ENCODE results near the gene CYP4B1. TPM values are rescaled to one million over a fixed set of nuclear protein-coding genes. Genes with fewer than 3 reads are reported as not detected.

Gene CYP4B1
- total RNA-seq, 4 donors from 2014 or later: 224 to 730 (median 336) TPM

GRCh38 chr1:46760558-46761166 is 38.2 kb upstream of the CYP4B1 start:
- TF ChIP-seq CTCF (IDR thresholded peaks at IDR 0.05; ENCODE audit: low read depth): no peak

GRCh38 chr1:46761740-46762139 is 37.1 kb upstream of the CYP4B1 start:
- TF ChIP-seq CTCF (IDR thresholded peaks at IDR 0.05; ENCODE audit: low read depth): no peak

- TF ChIP-seq CTCF (IDR thresholded peaks at IDR 0.05; ENCODE audit: low read depth): no peak
These were observed 34.4 kb upstream of the CYP4B1 start for GRCh38 chr1:46764402-46764801.

GRCh38 chr1:46767649-46768282 is 31.1 kb upstream of the CYP4B1 start:
- no peak for TF ChIP-seq CTCF (IDR thresholded peaks at IDR 0.05; ENCODE audit: low read depth)

DNA sequence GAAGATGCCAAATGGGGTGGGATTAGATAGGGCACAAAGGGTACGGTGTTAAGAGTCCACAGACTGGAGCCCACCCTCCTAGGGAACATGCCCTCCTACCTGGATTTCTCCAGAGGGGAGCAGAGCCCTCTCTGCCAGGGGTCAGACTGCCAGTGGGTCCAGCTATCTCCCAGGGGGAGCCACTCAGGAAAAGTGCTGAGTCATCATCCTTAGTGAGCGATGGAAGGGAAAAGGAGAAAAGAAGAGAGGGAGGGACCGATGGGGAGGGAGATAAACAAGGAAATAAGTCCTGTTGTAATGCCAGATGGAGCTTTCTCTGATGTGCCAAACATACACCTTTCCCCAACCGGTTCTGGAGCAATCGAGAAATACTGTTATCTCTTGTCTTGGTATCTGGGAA is 30.4 kb upstream of the CYP4B1 start:
- no peak for TF ChIP-seq CTCF (IDR thresholded peaks at IDR 0.05; ENCODE audit: low read depth)

DNA sequence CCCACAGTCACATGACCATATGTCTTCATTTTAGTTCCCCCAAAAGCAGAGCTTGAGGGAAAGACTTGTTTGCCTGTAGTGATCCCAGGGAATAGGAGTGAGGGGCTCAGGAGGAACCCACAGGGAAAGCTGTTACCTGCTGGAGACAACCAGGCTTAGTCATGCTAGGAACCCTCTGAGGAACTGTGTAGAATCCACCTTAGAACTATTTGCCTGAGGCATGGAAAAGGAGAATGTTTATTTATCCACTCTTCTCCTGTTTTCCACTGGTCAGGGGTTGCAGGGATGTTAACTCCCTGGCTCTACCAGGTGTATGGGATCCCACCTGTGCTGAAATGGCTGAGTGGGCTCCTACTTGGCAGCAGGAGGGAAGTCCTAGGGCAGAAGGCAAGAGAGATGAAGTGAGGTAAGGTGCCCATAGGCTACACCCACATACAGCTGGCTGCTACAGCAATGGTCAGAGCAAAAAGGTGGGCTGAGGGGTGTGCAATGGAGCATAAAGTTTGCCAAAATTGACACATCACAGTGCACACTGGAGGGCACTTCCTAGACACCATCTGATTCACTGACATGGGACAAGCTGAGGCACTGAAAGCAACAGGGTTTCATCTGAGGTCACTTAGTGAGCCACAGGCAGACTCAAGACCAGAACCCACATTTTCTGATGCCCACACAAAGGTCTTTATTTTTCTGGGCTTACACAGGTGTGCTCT is 29.7 kb upstream of the CYP4B1 start:
- TF ChIP-seq CTCF (IDR thresholded peaks at IDR 0.05; ENCODE audit: low read depth): no peak

DNA sequence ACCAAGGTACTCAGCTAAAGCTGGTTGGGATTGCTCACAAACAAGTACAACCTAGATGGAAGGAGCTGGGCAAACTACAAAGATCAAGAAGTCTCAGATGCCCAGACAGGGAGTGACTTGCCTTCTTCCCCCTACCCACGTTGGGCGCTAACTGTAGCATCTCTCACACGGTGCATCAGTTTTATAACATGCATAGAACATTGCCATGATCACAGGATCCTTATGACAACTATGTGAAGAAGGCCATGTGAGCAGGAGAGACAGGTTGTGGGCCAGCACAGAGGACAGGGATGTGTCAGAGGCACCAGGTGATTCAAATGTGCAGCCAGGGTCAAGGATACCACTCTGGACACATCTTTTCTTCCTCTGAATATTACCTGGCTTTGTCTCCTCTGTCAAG is 28.3 kb upstream of the CYP4B1 start:
- TF ChIP-seq CTCF (IDR thresholded peaks at IDR 0.05; ENCODE audit: low read depth): no peak
